ENCODE data around the gene NACC2. TPM values are rescaled to one million over a fixed set of nuclear protein-coding genes. Genes with fewer than 3 reads are reported as not detected.

The NACC2 gene
- polyA plus RNA-seq, 4 donors: 4.9 to 10.1 (median 8.0) TPM

DNA sequence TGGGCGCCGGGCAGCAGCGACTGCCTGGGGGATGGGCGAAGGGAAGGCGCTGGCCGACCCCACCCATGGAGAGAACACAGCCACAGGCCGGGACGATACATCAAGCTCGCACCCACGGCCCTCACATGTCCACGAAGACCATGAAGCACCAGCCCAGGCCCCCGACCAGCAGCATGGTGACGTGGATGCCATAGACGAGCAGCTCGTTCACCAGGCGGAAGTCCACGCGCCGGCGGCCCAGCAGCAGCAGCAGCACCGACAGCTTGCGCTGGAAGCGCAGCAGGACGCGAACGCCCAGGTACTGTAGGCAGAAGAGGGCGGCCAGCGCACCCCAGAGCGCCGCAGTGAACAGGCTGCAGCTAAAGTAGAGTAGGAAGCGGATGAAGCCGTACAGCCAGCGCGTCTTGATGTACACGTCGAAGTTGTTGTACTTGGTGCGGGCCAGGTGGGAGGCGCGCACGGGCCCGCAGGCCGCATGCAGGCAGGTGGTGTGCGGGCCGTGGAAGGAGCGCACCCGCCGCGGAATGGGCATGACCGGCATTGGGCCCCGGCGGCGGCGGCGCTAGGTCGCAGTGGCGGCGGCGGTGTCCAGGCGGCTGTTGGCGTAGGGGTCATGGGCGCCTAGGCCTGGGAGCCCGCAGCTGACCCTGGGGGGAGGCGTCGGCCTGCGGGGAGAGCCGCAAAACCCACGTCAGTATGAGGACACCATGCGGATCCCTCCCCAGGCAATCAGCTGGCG is 21.4 kb upstream of the NACC2 start:
- H3K27ac ChIP-seq (ENCODE audit: low read depth in 1 of 3, low read length in 2 of 3): peak overlapping the region in 2 of 3 donors; percentile 94 to 97
- no peaks in the 10 kb centered on the region for H3K27me3 ChIP-seq (ENCODE audit: control insufficient read depth in 3 of 3, insufficient read depth in 3 of 3, low read length in 3 of 3)
- H3K4me3 ChIP-seq (ENCODE audit: low read depth in 1 of 3, low read length in 3 of 3): peak overlapping the region in 1 of 3 donors; percentile 92
- FAIRE-seq (no peak), DNase-seq (no peak)
- H3K4me1 ChIP-seq (ENCODE audit: control insufficient read depth in 3 of 3, insufficient read depth in 2 of 3, low read depth in 1 of 3, low read length in 2 of 3): peaks cover 2 to 58% (median 10%) of the 10 kb centered on the region in 3 donors
- H3K36me3 ChIP-seq (ENCODE audit: control insufficient read depth in 3 of 3, insufficient read depth in 2 of 3, low read depth in 1 of 3, low read length in 3 of 3): peaks cover 0 to 53% (median 4%) of the 10 kb centered on the region in 3 donors
- H3K9me3 ChIP-seq (ENCODE audit: control insufficient read depth in 2 of 2, insufficient read depth in 1 of 2, low read depth in 1 of 2, low read length in 1 of 2): no peaks in the 10 kb centered on the region
- 93 to 95% (median 94%) methylated on average over 66 to 69 of the region's 69 CpGs for WGBS, 3 donors

DNA sequence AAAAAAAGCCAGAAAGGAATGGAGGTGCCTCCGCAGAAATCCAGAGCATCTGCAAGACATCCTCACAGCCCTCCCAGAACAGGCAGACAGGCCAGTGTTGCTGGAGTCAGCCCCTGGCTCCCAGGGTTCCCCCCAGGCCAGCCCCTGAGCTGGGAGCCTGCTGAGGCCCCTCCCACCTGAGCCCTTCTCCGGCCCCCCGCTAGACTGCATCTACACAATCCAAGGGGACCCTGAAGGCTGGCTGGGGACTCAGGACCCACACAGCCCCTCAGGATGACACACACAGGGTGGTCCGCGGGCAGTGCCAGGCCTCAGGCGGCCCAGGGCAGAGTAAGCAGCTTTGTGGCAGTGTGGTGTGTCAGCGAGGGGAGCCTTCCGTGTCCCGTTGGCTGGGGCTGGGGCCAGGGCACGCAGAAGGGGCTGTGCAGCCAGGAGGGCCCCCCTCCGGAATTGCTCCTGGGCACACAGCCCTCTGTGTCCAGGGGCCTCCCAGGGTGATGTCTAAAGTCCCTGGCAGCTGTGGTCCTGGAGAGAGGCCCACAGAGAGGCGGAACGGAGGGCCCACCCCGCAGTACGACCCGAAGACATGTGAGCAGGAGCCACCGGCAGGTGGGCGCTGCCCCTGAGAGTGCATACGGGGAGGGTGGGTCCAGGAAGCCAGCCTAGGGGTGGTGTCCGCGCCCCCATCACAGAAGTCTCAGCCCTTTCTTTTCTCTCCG is 20.7 kb upstream of the NACC2 start:
- WGBS, 3 donors: 85 to 88% (median 87%) methylated on average over 18 to 22 of the region's 22 CpGs
- peaks cover 2 to 58% (median 10%) of the 10 kb centered on the region in 3 donors for H3K4me1 ChIP-seq (ENCODE audit: control insufficient read depth in 3 of 3, insufficient read depth in 2 of 3, low read depth in 1 of 3, low read length in 2 of 3)
- peaks cover 0 to 57% (median 4%) of the 10 kb centered on the region in 3 donors for H3K36me3 ChIP-seq (ENCODE audit: control insufficient read depth in 3 of 3, insufficient read depth in 2 of 3, low read depth in 1 of 3, low read length in 3 of 3)
- no peaks in the 10 kb centered on the region for H3K9me3 ChIP-seq (ENCODE audit: control insufficient read depth in 2 of 2, insufficient read depth in 1 of 2, low read depth in 1 of 2, low read length in 1 of 2)
- no peak overlapping the region for H3K4me3 ChIP-seq (ENCODE audit: low read depth in 1 of 3, low read length in 3 of 3)
- no peaks in the 10 kb centered on the region for H3K27me3 ChIP-seq (ENCODE audit: control insufficient read depth in 3 of 3, insufficient read depth in 3 of 3, low read length in 3 of 3)
- DNase-seq: no peak
- peak overlapping the region in 1 of 3 donors; percentile 2 for H3K27ac ChIP-seq (ENCODE audit: low read depth in 1 of 3, low read length in 2 of 3)
- FAIRE-seq: no peak

DNA sequence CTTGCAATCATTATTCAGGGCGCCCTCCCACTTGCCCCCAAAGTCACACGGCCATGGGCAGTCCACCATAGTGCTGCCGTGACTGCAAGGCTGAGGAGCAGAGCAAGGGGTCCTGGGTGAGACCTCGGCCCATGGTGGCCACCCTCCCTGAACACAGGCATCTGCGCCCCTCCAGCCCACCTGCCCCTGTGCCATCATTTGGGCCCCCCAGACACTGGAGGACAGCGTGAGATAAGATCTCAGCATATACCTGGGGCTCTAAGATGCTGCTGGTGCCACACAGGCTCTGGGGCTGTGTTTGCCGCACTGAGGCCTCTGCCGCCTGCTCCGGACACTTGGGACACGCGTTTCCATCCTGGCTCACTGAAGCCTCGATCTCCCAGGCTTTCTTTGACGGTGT is 20.1 kb upstream of the NACC2 start:
- no peak for FAIRE-seq
- no peak for DNase-seq
- Histone ChIP-seq H3K27ac (ENCODE audit: low read depth in 1 of 3, low read length in 2 of 3) (peak overlapping the region in 1 of 3 donors; percentile 2), H3K27me3 (ENCODE audit: control insufficient read depth in 3 of 3, insufficient read depth in 3 of 3, low read length in 3 of 3) (no peaks in the 10 kb centered on the region), H3K9me3 (ENCODE audit: control insufficient read depth in 2 of 2, insufficient read depth in 1 of 2, low read depth in 1 of 2, low read length in 1 of 2) (no peaks in the 10 kb centered on the region), H3K4me1 (ENCODE audit: control insufficient read depth in 3 of 3, insufficient read depth in 2 of 3, low read depth in 1 of 3, low read length in 2 of 3) (peaks cover 2 to 58% (median 10%) of the 10 kb centered on the region in 3 donors), H3K4me3 (ENCODE audit: low read depth in 1 of 3, low read length in 3 of 3) (no peak overlapping the region), H3K36me3 (ENCODE audit: control insufficient read depth in 3 of 3, insufficient read depth in 2 of 3, low read depth in 1 of 3, low read length in 3 of 3) (peaks cover 0 to 52% (median 4%) of the 10 kb centered on the region in 3 donors)
- 91 to 95% (median 93%) methylated on average over 13 of the region's 13 CpGs for WGBS, 3 donors

DNA sequence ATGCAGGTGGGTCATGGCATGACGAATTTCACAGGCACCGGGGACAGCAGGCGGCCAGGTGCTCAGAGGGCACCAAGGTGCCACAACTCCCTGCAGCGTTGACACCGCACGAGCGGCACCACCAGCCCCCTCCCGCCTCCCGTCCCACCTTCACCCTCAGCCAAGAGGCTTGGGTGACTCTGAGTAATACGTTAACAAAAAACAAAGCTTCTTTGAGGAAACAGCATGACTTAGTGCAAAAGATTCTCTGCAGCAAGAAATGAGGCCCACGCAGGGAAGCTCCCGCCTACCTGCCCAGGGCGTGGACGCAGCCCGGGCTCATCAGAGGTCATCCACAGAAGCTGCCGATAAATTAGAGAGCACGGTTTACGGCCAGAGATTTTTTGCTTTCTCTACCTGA is 19.5 kb upstream of the NACC2 start:
- peak in 1 of 2 donors; percentile 52 for DNase-seq
- Histone ChIP-seq H3K9me3 (ENCODE audit: control insufficient read depth in 2 of 2, insufficient read depth in 1 of 2, low read depth in 1 of 2, low read length in 1 of 2) (no peaks in the 10 kb centered on the region), H3K27me3 (ENCODE audit: control insufficient read depth in 3 of 3, insufficient read depth in 3 of 3, low read length in 3 of 3) (no peaks in the 10 kb centered on the region), H3K4me3 (ENCODE audit: low read depth in 1 of 3, low read length in 3 of 3) (no peak overlapping the region), H3K27ac (ENCODE audit: low read depth in 1 of 3, low read length in 2 of 3) (peak overlapping the region in 1 of 3 donors; percentile 33), H3K4me1 (ENCODE audit: control insufficient read depth in 3 of 3, insufficient read depth in 2 of 3, low read depth in 1 of 3, low read length in 2 of 3) (peaks cover 2 to 58% (median 8%) of the 10 kb centered on the region in 3 donors), H3K36me3 (ENCODE audit: control insufficient read depth in 3 of 3, insufficient read depth in 2 of 3, low read depth in 1 of 3, low read length in 3 of 3) (peaks cover 0 to 52% (median 4%) of the 10 kb centered on the region in 3 donors)
- FAIRE-seq: no peak
- 59 to 79% (median 67%) methylated on average over 18 of the region's 18 CpGs for WGBS, 3 donors

DNA sequence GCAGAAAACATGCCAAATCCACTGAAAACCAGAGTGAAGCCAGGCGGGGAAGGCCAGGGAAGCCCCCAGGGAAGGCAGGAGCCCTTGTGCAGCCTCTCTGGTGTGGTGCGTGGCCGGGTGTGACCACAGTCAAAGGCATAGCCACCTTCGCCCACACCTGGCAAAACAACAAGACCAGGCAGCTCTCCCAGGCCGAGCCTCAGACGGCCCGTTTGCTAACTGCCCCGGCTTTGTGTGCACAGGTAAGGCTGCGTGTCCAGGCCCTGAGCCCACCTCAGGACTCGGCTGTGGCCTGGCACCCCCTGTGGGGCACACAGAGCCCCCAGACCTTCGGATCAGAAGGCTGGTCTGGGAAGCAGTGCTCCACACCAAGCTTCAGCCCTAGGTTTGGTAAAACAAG is 17.5 kb upstream of the NACC2 start:
- Histone ChIP-seq H3K27me3 (ENCODE audit: control insufficient read depth in 3 of 3, insufficient read depth in 3 of 3, low read length in 3 of 3) (no peaks in the 10 kb centered on the region), H3K27ac (ENCODE audit: low read depth in 1 of 3, low read length in 2 of 3) (no peak overlapping the region), H3K4me1 (ENCODE audit: control insufficient read depth in 3 of 3, insufficient read depth in 2 of 3, low read depth in 1 of 3, low read length in 2 of 3) (peaks cover 5 to 69% (median 5%) of the 10 kb centered on the region in 3 donors), H3K36me3 (ENCODE audit: control insufficient read depth in 3 of 3, insufficient read depth in 2 of 3, low read depth in 1 of 3, low read length in 3 of 3) (peaks cover 0 to 52% (median 4%) of the 10 kb centered on the region in 3 donors), H3K9me3 (ENCODE audit: control insufficient read depth in 2 of 2, insufficient read depth in 1 of 2, low read depth in 1 of 2, low read length in 1 of 2) (no peaks in the 10 kb centered on the region), H3K4me3 (ENCODE audit: low read depth in 1 of 3, low read length in 3 of 3) (no peak overlapping the region)
- FAIRE-seq (no peak), DNase-seq (no peak)
- WGBS, 3 donors: 64 to 80% (median 76%) methylated on average over 11 of the region's 11 CpGs

DNA sequence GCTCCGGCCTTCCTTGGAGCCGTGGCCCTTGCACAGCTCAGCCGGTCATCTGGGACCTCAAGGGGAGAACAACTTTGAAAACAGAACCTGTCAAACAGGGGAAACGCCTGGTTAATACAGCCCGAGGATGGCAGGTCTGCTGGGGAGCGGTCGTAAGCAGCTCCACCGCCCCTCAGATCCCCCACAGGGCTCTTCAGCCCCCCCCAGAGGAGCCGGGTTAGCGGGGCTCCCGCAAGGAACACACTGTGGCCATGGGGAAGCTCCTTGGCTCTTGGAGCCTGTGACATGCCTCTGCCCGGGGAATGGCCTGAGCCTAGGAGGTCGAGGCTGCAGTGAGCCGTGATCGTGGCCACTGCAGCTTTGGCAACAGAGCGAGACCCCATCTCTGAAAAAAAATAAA is 16.8 kb upstream of the NACC2 start:
- DNase-seq (no peak), FAIRE-seq (no peak)
- H3K4me3 ChIP-seq (ENCODE audit: low read depth in 1 of 3, low read length in 3 of 3): no peak overlapping the region
- peaks cover 3 to 66% (median 6%) of the 10 kb centered on the region in 3 donors for H3K4me1 ChIP-seq (ENCODE audit: control insufficient read depth in 3 of 3, insufficient read depth in 2 of 3, low read depth in 1 of 3, low read length in 2 of 3)
- H3K27ac ChIP-seq (ENCODE audit: low read depth in 1 of 3, low read length in 2 of 3): no peak overlapping the region
- peaks cover 0 to 46% (median 4%) of the 10 kb centered on the region in 3 donors for H3K36me3 ChIP-seq (ENCODE audit: control insufficient read depth in 3 of 3, insufficient read depth in 2 of 3, low read depth in 1 of 3, low read length in 3 of 3)
- no peaks in the 10 kb centered on the region for H3K27me3 ChIP-seq (ENCODE audit: control insufficient read depth in 3 of 3, insufficient read depth in 3 of 3, low read length in 3 of 3)
- WGBS, 3 donors: 73 to 76% (median 76%) methylated on average over 16 of the region's 16 CpGs
- H3K9me3 ChIP-seq (ENCODE audit: control insufficient read depth in 2 of 2, insufficient read depth in 1 of 2, low read depth in 1 of 2, low read length in 1 of 2): no peaks in the 10 kb centered on the region

DNA sequence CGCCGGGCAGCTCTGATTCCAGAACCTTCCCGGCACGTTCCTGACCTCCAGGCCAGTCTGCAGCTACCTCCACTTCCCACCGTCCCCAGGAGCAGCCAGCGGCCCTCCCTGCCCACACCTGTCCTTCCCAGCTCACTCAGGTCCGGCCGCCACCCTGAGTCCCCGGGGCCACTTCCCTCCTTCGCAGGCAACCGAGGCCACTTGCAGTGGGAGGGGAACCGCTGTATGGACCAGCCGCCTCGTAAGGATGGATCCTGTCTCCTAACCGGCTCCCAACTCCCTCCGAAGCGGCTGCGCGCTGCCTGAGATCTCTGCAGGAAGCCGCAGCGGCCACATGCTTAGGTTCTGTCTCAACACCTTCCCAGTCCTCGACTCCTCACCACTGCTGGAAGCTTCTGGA is 16.1 kb upstream of the NACC2 start:
- Histone ChIP-seq H3K4me3 (ENCODE audit: low read depth in 1 of 3, low read length in 3 of 3) (no peak overlapping the region), H3K27ac (ENCODE audit: low read depth in 1 of 3, low read length in 2 of 3) (no peak overlapping the region), H3K9me3 (ENCODE audit: control insufficient read depth in 2 of 2, insufficient read depth in 1 of 2, low read depth in 1 of 2, low read length in 1 of 2) (no peaks in the 10 kb centered on the region), H3K4me1 (ENCODE audit: control insufficient read depth in 3 of 3, insufficient read depth in 2 of 3, low read depth in 1 of 3, low read length in 2 of 3) (peaks cover 3 to 60% (median 6%) of the 10 kb centered on the region in 3 donors), H3K27me3 (ENCODE audit: control insufficient read depth in 3 of 3, insufficient read depth in 3 of 3, low read length in 3 of 3) (no peaks in the 10 kb centered on the region), H3K36me3 (ENCODE audit: control insufficient read depth in 3 of 3, insufficient read depth in 2 of 3, low read depth in 1 of 3, low read length in 3 of 3) (peaks cover 0 to 40% (median 0%) of the 10 kb centered on the region in 3 donors)
- 89 to 94% (median 94%) methylated on average over 21 to 22 of the region's 22 CpGs for WGBS, 3 donors
- DNase-seq (no peak), FAIRE-seq (no peak)
